HG02571 (cell line): ENCODE results near the gene MGST3.
"Not testable (repeated sequence)": the region's sequence is repeated elsewhere in the genome, so short reads cannot be mapped to it uniquely, and the experiment has no call there.

Source experiments
- ATAC-seq: cut with Tn5 transposase; IDR thresholded peaks from one replicate; pipeline ENCODE4 v1.9.1; 2021; ENCODE audit warnings: mild to moderate bottlenecking, moderate library complexity; ENCODE audit not compliant: unreplicated experiment

MGST3 gene

DNA sequence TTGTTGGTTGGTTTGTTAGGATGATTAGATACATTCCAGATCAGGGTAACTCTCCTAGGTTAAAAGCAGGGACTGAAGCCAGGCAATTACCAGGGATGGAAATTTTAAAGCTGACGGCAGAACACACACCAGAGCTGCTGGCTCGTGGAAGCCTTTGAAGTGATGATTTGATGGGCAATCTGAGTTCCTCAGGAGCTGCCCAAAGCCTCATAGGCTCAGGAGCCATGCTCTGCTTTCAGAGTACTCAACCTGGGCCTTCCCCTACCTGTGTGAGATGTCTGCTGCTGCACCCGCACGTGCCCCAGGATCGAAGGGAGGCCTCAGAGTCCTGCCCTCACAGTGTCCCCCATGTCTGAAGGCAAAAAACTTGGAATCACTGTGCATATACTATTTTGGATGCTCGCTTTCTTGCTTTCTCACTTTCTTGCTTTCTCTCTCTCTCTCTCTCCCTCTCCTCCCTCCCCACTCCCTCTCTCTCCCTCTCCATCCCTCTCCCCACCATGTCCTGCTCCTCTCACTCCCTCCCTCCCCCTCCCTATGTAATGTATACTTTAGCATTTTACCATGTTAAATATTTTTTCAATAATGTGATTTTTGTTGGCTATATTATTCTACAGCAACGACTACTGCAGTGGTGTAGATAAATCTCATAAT is 18.0 kb downstream of the MGST3 start:
- ATAC-seq = no peak

DNA sequence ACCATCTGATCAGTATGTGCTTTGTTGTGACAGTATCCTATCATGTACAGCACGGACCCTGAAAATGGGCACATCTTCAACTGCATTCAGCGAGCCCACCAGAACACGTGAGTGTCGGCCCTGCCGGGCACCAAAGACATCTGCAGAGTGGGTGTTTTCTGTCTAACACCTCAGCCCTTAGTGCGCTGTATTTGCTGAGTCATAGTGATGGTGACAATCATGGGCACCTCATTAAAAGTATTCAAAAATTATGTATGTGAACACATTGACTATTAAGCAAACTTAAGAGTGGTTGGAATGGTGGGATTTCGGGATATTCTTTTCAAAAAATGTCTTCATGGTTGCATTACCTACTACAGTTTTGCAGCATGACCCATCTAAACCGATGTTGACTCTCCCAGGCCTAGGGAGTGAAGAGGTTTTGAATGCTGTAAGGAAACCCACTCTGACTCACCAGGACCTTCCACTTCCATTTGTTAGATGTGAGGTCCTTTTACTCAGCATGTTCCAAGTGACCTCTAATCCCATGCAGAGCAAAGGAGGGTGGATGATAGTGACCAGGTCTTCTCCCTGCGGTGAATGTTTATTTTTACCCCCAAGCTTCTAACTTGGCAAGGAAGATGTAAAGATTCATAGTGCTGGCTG is 20.1 kb downstream of the MGST3 start:
- ATAC-seq = no peak

- ATAC-seq = not testable (repeated sequence)
Measured at GRCh38 chr1:165658766-165659580, 27.9 kb downstream of the MGST3 start.

GRCh38 chr1:165659581-165659895 is 28.5 kb downstream of the MGST3 start:
- no peak for ATAC-seq

DNA sequence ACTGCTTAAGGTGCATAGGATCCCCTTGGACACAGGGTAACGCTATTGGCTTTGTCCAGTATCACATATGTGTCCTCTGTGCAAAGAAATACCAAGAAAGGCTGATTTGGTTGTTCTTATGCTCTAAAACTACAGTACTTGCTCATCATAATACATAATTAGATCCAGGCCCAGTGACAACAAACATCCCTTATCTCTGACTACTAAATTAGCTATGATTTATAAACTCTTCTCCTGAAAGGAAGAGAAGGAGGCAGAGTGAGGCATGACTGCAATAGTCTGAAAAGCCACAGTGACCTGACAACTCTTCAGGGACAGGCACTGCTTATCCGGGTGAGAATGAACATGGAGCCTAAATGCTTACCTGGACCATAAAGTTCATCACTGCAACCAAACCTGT is 30.7 kb downstream of the MGST3 start:
- ATAC-seq = no peak

DNA sequence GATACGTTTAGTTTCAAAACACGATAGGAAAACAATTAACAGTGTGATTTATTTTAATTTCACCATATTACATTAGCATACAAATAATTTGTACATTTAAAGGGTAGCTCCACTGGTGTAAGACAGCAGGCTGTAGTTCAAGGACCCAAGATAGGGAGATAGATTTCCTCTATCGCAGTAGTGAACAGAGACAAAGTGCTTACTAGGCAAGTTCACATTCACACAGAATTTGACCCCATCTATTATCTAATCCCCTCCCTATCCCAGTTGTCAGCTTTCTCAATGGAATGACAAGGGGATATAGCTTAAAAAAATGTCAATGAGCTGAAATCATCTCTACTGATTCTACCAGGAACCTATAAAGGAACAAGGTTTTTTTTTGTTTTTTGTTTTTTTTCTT is 31.2 kb downstream of the MGST3 start:
- no peak for ATAC-seq

- ATAC-seq = no peak
Measured at GRCh38 chr1:165666152-165666825, 35.3 kb downstream of the MGST3 start.

GRCh38 chr1:165668184-165668583 is 37.1 kb downstream of the MGST3 start:
- ATAC-seq = no peak

GRCh38 chr1:165671526-165671925 is 40.5 kb downstream of the MGST3 start:
- ATAC-seq = no peak

DNA sequence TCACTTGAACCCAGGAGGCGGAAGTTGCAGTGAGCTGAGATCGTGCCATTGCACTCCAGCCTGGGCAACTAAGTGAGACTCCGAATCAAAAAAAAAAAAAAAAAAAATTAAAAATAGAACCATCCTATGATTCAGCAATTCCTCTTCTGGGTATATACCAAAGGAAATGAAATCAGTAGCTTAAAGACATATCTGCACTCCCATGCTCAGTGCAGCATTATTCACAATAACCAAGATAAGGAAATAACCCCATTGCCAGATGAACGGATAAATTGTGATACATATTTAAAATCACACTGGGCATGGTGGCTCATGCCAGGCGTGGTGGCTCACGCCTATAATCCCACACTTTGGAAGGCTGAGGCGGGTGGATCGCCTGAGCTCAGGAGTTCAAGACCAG is 43.6 kb downstream of the MGST3 start:
- ATAC-seq = no peak

- no peak for ATAC-seq
Measured at GRCh38 chr1:165675794-165676193, 44.8 kb downstream of the MGST3 start.

GRCh38 chr1:165678509-165678908 is 47.5 kb downstream of the MGST3 start:
- ATAC-seq = no peak

DNA sequence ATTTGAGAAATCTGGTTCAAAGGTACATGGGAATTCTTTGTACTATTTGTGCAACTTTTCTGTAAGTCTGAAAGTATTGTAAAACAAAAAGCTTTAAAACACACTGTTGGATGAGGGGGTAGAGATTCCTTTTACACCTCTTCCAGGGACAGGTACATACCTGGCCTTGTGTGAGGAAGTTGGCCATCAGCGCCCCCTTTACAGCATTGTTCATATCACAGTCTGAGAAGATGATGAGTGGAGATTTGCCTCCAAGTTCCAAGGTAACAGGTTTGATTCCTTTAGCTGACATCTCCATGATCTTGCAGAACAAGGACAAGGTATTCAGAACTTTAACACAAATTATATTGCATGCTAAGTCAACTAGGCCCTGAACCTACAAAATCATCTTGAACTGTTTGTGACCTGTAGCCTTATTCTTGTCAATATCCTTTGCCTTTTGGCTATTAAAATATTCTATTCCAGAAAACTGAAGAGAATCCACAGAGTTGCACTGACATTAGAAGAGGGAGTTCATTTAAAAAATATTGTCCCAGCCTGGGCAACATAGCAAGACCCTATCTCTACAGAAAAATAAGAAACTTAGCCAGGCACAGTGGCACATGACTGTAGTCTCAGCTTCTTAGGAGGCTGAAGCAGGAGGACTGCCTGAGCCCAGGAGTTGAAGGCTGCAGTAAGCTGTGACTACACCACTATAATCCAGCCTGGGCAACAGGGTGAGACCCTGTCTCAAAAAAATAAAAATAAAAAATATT is 48.4 kb downstream of the MGST3 start:
- no peak for ATAC-seq

- no peak for ATAC-seq
Measured at GRCh38 chr1:165680303-165680702, 49.3 kb downstream of the MGST3 start.

GRCh38 chr1:165680773-165681172 is 49.7 kb downstream of the MGST3 start:
- ATAC-seq = not testable (repeated sequence)

- no peak for ATAC-seq
Measured at GRCh38 chr1:165683848-165684485, 52.9 kb downstream of the MGST3 start.

- ATAC-seq = no peak
Measured at GRCh38 chr1:165686121-165686970, 55.3 kb downstream of the MGST3 start.

- no peak for ATAC-seq
Measured at GRCh38 chr1:165686971-165687433, 56.0 kb downstream of the MGST3 start.

DNA sequence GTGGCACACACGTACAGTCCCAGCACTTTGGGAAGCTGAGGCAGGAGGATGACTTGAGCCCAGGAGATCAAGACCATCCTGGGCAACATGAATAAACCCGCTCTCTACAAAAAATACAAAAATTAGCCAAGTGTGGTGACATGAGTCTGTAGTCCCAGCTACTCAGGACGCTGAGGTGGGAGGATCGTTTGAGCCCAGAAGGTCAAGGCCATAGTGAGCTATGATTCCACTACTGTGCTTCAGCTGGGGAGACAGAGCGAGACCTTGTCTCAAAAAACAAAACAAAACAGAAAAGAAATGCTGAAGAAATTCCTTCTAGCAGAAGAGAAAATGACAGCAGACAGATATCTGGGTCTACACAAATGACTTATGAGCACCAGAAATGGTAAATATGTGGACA is 57.0 kb downstream of the MGST3 start:
- ATAC-seq = no peak
